CD4-positive, alpha-beta T cell (primary cell): ENCODE measurements around the gene GPS1. TPM values are rescaled to one million over a fixed set of nuclear protein-coding genes. Genes with fewer than 3 reads are reported as not detected.
A peak's percentile ranks its signal among the peaks of the same experiment; 100 is the strongest.

Source experiments
- ATAC-seq: fragments of 200-7000 bp; cut with Tn5 transposase; one replicate; pipeline ENCODE4 v1.10.0; 2022; ENCODE audit warnings: mild to moderate bottlenecking; ENCODE audit not compliant: poor library complexity
- CTCF ChIA-PET: fragments of 350-600 bp; sonication (Branson Sonifier 250); formaldehyde crosslinking; loops from one replicate; lab custom pipeline; 2021; ENCODE audit warnings: antibody characterized with exemption, inconsistent platforms; lab: Charles Lee
- POLR2A ChIA-PET: fragments of 350-600 bp; sonication (Branson Sonifier 250); formaldehyde crosslinking; loops from one replicate; lab custom pipeline; 2021; ENCODE audit warnings: antibody characterized with exemption, inconsistent platforms; lab: Charles Lee
- DNase-seq, 14 experiments: peaks; one replicate each; pipeline ENCODE4 v3.0.0-alpha.2; 2013 to 2020; ENCODE audit warnings: mixed read lengths in 2 of 14
- H3K27ac ChIP-seq, 2 donors: one replicate each; pipeline versions ENCODE4 v1.5.1 to v1.7.0; 2013; ENCODE audit warnings: low read length in 2 of 2, low read depth in 1 of 2, mild to moderate bottlenecking in 1 of 2
- H3K27me3 ChIP-seq, 2 experiments: 1 replicate in 1 of 2; 2 replicates in 1 of 2; pipeline versions ENCODE4 v1.6.1 to v1.7.0; 2013; ENCODE audit warnings: low read length in 2 of 2, control low read depth in 1 of 2, mild to moderate bottlenecking in 1 of 2, moderate library complexity in 1 of 2; ENCODE audit not compliant: insufficient read depth in 2 of 2, control insufficient read depth in 1 of 2
- H3K36me3 ChIP-seq: one replicate; pipeline ENCODE4 v1.6.1; 2013; ENCODE audit warnings: low read length, control low read depth; ENCODE audit not compliant: insufficient read depth
- H3K4me1 ChIP-seq: one replicate; pipeline ENCODE4 v1.6.1; 2013; ENCODE audit warnings: low read length, control low read depth; ENCODE audit not compliant: insufficient read depth
- H3K4me3 ChIP-seq: one replicate; pipeline ENCODE4 v1.5.1; 2013; ENCODE audit warnings: mild to moderate bottlenecking, low read length, moderate library complexity
- H3K9me3 ChIP-seq, 2 experiments: 1 replicate in 1 of 2; 2 replicates in 1 of 2; pipeline versions ENCODE4 v1.6.1 to v1.7.0; 2013; ENCODE audit warnings: low read length in 2 of 2, mild to moderate bottlenecking in 2 of 2, control low read depth in 1 of 2, moderate library complexity in 1 of 2; ENCODE audit not compliant: control insufficient read depth in 1 of 2, insufficient read depth in 1 of 2
- H3K27ac Mint-ChIP-seq: one replicate; pipeline ENCODE4 v1.8.0; 2020; ENCODE audit warnings: mixed read lengths
- H3K27me3 Mint-ChIP-seq: one replicate; pipeline ENCODE4 v1.8.0; 2021; ENCODE audit warnings: mixed read lengths
- H3K36me3 Mint-ChIP-seq: one replicate; pipeline ENCODE4 v1.8.0; 2021; ENCODE audit warnings: low read depth, mixed read lengths
- H3K4me1 Mint-ChIP-seq: one replicate; pipeline ENCODE4 v1.8.0; 2021; ENCODE audit warnings: low read depth, mixed read lengths
- H3K4me3 Mint-ChIP-seq: one replicate; pipeline ENCODE4 v1.8.0; 2020; ENCODE audit warnings: mild to moderate bottlenecking, mixed read lengths
- H3K9me3 Mint-ChIP-seq: one replicate; pipeline ENCODE4 v1.8.0; 2020; ENCODE audit warnings: mixed read lengths
- CTCF ChIP-seq: fragments of 200-600 bp; IDR thresholded peaks from one replicate; pipeline ENCODE4 v1.8.0; 2022; ENCODE audit warnings: antibody characterized with exemption, mild to moderate bottlenecking
- intact Hi-C, 2 experiments: fragments of 100-400 bp; cut with DNase I in 1 of 2; cut with micrococcal nuclease in 1 of 2; formaldehyde crosslinking; loops; one replicate each; pipeline versions ENCODE4 v1.15.1 to v1.9.0; 2023 to 2025; cut with DNase I, micrococcal nuclease
- total RNA-seq, 174 experiments: library from RNA in 2 of 174; stranded (reverse) in 2 of 174; gene quantifications; one replicate each; pipeline ENCODE4 v1.2.3 and lab custom pipeline; 2021 to 2026

Gene GPS1
- total RNA-seq, 2 experiments from 2014 or later: 64.6 to 69.3 TPM

- intact Hi-C loops: no loop called here
- ChIA-PET POLR2A (no interaction called here), CTCF (interaction anchor here (1.1 kb wide), 1 partner anchor 66 kb away, joined by 3 read pairs; no protein-coding TSS in a partner anchor)
- TF ChIP-seq CTCF: no peak
- peaks cover 51% of the 10 kb centered on the region for H3K4me1 ChIP-seq
- H3K4me1 Mint-ChIP-seq: peaks cover 25% of the 10 kb centered on the region
- DNase-seq: no peak
- no peaks in the 10 kb centered on the region for H3K36me3 ChIP-seq
- no peaks in the 10 kb centered on the region for H3K27me3 Mint-ChIP-seq
- H3K36me3 Mint-ChIP-seq: peaks cover 5% of the 10 kb centered on the region
- H3K9me3 ChIP-seq: no peaks in the 10 kb centered on the region
- H3K27ac ChIP-seq: no peak overlapping the region
- peak overlapping the region; percentile 30 for H3K4me3 Mint-ChIP-seq
- ATAC-seq: no peak
- H3K4me3 ChIP-seq: no peak overlapping the region
- no peak overlapping the region for H3K27ac Mint-ChIP-seq
- no peaks in the 10 kb centered on the region for H3K27me3 ChIP-seq
- H3K9me3 Mint-ChIP-seq: no peaks in the 10 kb centered on the region
Measured at GRCh38 chr17:82025401-82026107, 26.1 kb upstream of the GPS1 start.

- no peaks in the 10 kb centered on the region for H3K27me3 Mint-ChIP-seq
- no peak overlapping the region for H3K27ac Mint-ChIP-seq
- Histone ChIP-seq H3K4me1 (peaks cover 44% of the 10 kb centered on the region), H3K27ac (no peak overlapping the region), H3K4me3 (no peak overlapping the region), H3K9me3 (no peaks in the 10 kb centered on the region), H3K36me3 (no peaks in the 10 kb centered on the region), H3K27me3 (no peaks in the 10 kb centered on the region)
- POLR2A ChIA-PET: no interaction called here
- H3K36me3 Mint-ChIP-seq: no peaks in the 10 kb centered on the region
- H3K4me1 Mint-ChIP-seq: peaks cover 11% of the 10 kb centered on the region
- CTCF ChIA-PET: no interaction called here
- no peak for DNase-seq
- no peak for ATAC-seq
- H3K4me3 Mint-ChIP-seq: no peak overlapping the region
- H3K9me3 Mint-ChIP-seq: no peaks in the 10 kb centered on the region
- intact Hi-C loops: no loop called here
- no peak for TF ChIP-seq CTCF
Measured at GRCh38 chr17:82028246-82028645, 23.5 kb upstream of the GPS1 start.

- H3K4me1 ChIP-seq: peaks cover 38% of the 10 kb centered on the region
- H3K27me3 Mint-ChIP-seq: no peaks in the 10 kb centered on the region
- ChIA-PET CTCF (interaction anchor here (0.9 to 2.6 kb wide), 2 partner anchors 8 to 125 kb away, joined by 3 to 14 read pairs; no protein-coding TSS in a partner anchor), POLR2A (no interaction called here)
- intact Hi-C loops: no loop called here
- H3K27ac Mint-ChIP-seq: no peak overlapping the region
- DNase-seq: no peak
- no peaks in the 10 kb centered on the region for H3K36me3 ChIP-seq
- no peaks in the 10 kb centered on the region for H3K27me3 ChIP-seq
- no peaks in the 10 kb centered on the region for H3K9me3 ChIP-seq
- no peak for TF ChIP-seq CTCF
- H3K36me3 Mint-ChIP-seq: no peaks in the 10 kb centered on the region
- no peak overlapping the region for H3K27ac ChIP-seq
- no peaks in the 10 kb centered on the region for H3K9me3 Mint-ChIP-seq
- ATAC-seq: no peak
- H3K4me3 Mint-ChIP-seq: peak overlapping the region; percentile 70
- peaks cover 9% of the 10 kb centered on the region for H3K4me1 Mint-ChIP-seq
- H3K4me3 ChIP-seq: no peak overlapping the region
Measured at GRCh38 chr17:82028966-82029365, 22.7 kb upstream of the GPS1 start.
